Body of pancreas (tissue), 4 donors: ENCODE results near the gene PARS2.

Experiments
- POLR2A ChIP-seq, 3 donors: fragments of 450-650 bp; IDR thresholded peaks; one replicate each; pipeline ENCODE4 v1.6.1; 2016; ENCODE audit warnings: antibody characterized with exemption in 3 of 3, mild to moderate bottlenecking in 2 of 3
- TF ChIP-seq, protein P1 (sequence below), 7 experiments: fragments of 450-650 bp in 4 of 7; fragments of 200-600 bp in 3 of 7; sonication (generic) in 3 of 7; IDR thresholded peaks; one replicate each; pipeline ENCODE4 v1.5.1; 2016 to 2019; ENCODE audit warnings: antibody characterized with exemption in 7 of 7

DNA sequence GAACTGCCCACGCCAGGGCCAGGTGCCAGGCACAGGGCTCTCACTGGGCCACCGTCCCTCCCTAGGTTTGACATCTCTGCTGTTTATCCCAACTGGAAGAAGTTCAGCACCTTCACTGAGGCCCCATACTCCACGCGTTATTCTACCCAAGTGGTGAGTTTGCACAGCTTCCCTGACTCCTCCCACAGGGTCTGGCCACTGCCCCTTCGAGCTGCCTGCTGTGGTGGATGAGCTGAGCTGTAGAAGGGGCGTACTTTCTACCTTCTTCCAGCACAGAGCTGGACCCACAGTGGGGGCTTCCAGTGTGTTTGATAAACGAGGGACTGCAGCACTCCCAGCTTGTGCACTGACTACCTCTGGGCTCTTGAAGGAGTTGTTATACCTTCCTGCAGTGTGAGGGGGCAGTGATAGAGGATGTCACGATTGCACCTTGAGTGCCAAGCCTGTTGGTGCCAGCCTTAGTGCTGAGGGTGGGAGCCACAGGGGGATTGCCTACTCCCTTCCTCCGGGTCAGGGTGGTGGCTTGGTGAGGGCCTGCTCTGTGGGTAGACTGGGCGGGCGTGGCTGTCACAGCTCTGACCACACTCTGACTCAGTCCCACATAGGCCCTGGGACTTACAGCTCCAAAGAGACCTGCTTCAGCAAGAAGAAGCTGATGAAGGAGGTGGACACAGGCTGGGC is 42.7 kb upstream of the PARS2 start:
- TF ChIP-seq, protein P1, sequence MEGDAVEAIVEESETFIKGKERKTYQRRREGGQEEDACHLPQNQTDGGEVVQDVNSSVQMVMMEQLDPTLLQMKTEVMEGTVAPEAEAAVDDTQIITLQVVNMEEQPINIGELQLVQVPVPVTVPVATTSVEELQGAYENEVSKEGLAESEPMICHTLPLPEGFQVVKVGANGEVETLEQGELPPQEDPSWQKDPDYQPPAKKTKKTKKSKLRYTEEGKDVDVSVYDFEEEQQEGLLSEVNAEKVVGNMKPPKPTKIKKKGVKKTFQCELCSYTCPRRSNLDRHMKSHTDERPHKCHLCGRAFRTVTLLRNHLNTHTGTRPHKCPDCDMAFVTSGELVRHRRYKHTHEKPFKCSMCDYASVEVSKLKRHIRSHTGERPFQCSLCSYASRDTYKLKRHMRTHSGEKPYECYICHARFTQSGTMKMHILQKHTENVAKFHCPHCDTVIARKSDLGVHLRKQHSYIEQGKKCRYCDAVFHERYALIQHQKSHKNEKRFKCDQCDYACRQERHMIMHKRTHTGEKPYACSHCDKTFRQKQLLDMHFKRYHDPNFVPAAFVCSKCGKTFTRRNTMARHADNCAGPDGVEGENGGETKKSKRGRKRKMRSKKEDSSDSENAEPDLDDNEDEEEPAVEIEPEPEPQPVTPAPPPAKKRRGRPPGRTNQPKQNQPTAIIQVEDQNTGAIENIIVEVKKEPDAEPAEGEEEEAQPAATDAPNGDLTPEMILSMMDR (IDR thresholded peaks at IDR 0.05) = no peak
- TF ChIP-seq POLR2A (IDR thresholded peaks at IDR 0.05) = no peak
